Mesenchymal stem cell (in vitro differentiated cells and primary cell): ENCODE data around the gene ST3GAL5.

Experiments
- DNase-seq: peaks from one replicate; pipeline ENCODE4 v3.0.0-alpha.2; 2013
- H2AFZ ChIP-seq: one replicate; pipeline ENCODE4 v1.6.1; 2013; ENCODE audit warnings: low read depth, mild to moderate bottlenecking, control low read depth, inconsistent platforms, low read length, moderate library complexity
- H2AK5ac ChIP-seq: 2 replicates; pipeline ENCODE4 v1.6.1; 2013; ENCODE audit warnings: low read length, moderate library complexity, mild to moderate bottlenecking, inconsistent platforms; ENCODE audit not compliant: severe bottlenecking
- H2BK120ac ChIP-seq: one replicate; pipeline ENCODE4 v1.6.1; 2013; ENCODE audit warnings: low read depth, mild to moderate bottlenecking, inconsistent platforms, low read length, moderate library complexity
- H2BK12ac ChIP-seq, 2 experiments: one replicate each; pipeline ENCODE4 v1.6.1; 2013; ENCODE audit warnings: inconsistent platforms in 2 of 2, low read length in 2 of 2, mild to moderate bottlenecking in 2 of 2, moderate library complexity in 2 of 2, control low read depth in 1 of 2
- H2BK15ac ChIP-seq: one replicate; pipeline ENCODE4 v1.6.1; 2013; ENCODE audit warnings: mild to moderate bottlenecking, low read depth, inconsistent platforms; ENCODE audit not compliant: poor library complexity, severe bottlenecking
- H2BK5ac ChIP-seq: 2 replicates; pipeline ENCODE4 v1.6.1; 2013; ENCODE audit warnings: low read depth, mild to moderate bottlenecking, low read length, control low read depth, inconsistent platforms; ENCODE audit not compliant: poor library complexity, severe bottlenecking
- H3K14ac ChIP-seq, 2 experiments: one replicate each; pipeline ENCODE4 v1.6.1; 2013; ENCODE audit warnings: inconsistent platforms in 2 of 2, low read length in 2 of 2, control low read depth in 1 of 2, mild to moderate bottlenecking in 1 of 2, moderate library complexity in 1 of 2
- H3K18ac ChIP-seq, 2 experiments: one replicate each; pipeline ENCODE4 v1.6.1; 2013; ENCODE audit warnings: inconsistent platforms in 2 of 2, low read length in 2 of 2, control low read depth in 1 of 2, low read depth in 1 of 2, mild to moderate bottlenecking in 1 of 2
- H3K23ac ChIP-seq, 2 experiments: one replicate each; pipeline ENCODE4 v1.6.1; 2013; ENCODE audit warnings: inconsistent platforms in 2 of 2, low read length in 2 of 2, mild to moderate bottlenecking in 2 of 2, moderate library complexity in 2 of 2, control low read depth in 1 of 2
- H3K27ac ChIP-seq: 2 replicates; pipeline ENCODE4 v1.5.1; 2013; ENCODE audit warnings: mild to moderate bottlenecking, moderate library complexity, low read length, control low read depth, inconsistent platforms; ENCODE audit not compliant: poor library complexity, severe bottlenecking
- H3K27me3 ChIP-seq, 2 experiments: 2 replicates each; pipeline versions ENCODE4 v1.6.1 to v1.7.0; 2013; ENCODE audit warnings: low read length in 2 of 2, mild to moderate bottlenecking in 2 of 2, moderate library complexity in 2 of 2, control low read depth in 1 of 2, inconsistent platforms in 1 of 2; ENCODE audit not compliant: control insufficient read depth in 1 of 2, insufficient read depth in 1 of 2
- H3K36me3 ChIP-seq, 2 experiments: 2 replicates each; pipeline versions ENCODE4 v1.6.1 to v1.7.0; 2013; ENCODE audit warnings: low read length in 2 of 2, control low read depth in 1 of 2, inconsistent platforms in 1 of 2, low read depth in 1 of 2, mild to moderate bottlenecking in 1 of 2; ENCODE audit not compliant: insufficient read depth in 2 of 2, control insufficient read depth in 1 of 2
- H3K4ac ChIP-seq, 2 experiments: one replicate each; pipeline ENCODE4 v1.6.1; 2013; ENCODE audit warnings: inconsistent platforms in 2 of 2, low read length in 2 of 2, mild to moderate bottlenecking in 2 of 2, moderate library complexity in 2 of 2, control low read depth in 1 of 2, low read depth in 1 of 2
- H3K4me1 ChIP-seq: 2 replicates; pipeline ENCODE4 v1.6.1; 2013; ENCODE audit warnings: low read depth, low read length, control low read depth; ENCODE audit not compliant: control insufficient read depth, insufficient read depth
- H3K4me2 ChIP-seq: 2 replicates; pipeline ENCODE4 v1.6.1; 2013; ENCODE audit warnings: low read length, mild to moderate bottlenecking, inconsistent platforms; ENCODE audit not compliant: poor library complexity, severe bottlenecking
- H3K4me3 ChIP-seq, 2 experiments: 2 replicates each; pipeline versions ENCODE4 v1.5.1 to v1.7.0; 2013; ENCODE audit warnings: low read length in 2 of 2, mild to moderate bottlenecking in 2 of 2, control low read depth in 1 of 2, low read depth in 1 of 2; ENCODE audit not compliant: insufficient read depth in 1 of 2
- H3K79me1 ChIP-seq: replicated peaks from 2 replicates; pipeline ENCODE4 v1.6.1; 2013; ENCODE audit warnings: mild to moderate bottlenecking, control low read depth, low read length, inconsistent platforms; ENCODE audit not compliant: poor library complexity, severe bottlenecking
- H3K9ac ChIP-seq: 2 replicates; pipeline ENCODE4 v1.7.0; 2013; ENCODE audit warnings: mild to moderate bottlenecking, low read length, moderate library complexity
- H3K9me3 ChIP-seq: 2 replicates; pipeline ENCODE4 v1.7.0; 2013; ENCODE audit warnings: mild to moderate bottlenecking, low read length; ENCODE audit not compliant: control insufficient read depth
- H4K8ac ChIP-seq: one replicate; pipeline ENCODE4 v1.6.1; 2013; ENCODE audit warnings: inconsistent platforms, mild to moderate bottlenecking, low read length, moderate library complexity
- H4K91ac ChIP-seq: one replicate; pipeline ENCODE4 v1.6.1; 2013; ENCODE audit warnings: mild to moderate bottlenecking, low read length, inconsistent platforms
- WGBS: methylation state at CpG from one replicate; pipeline ENCODE4 v1.1.7; 2013; ENCODE audit warnings: mixed read lengths; 5-methylcytosine and 5-hydroxymethylcytosine counted together

Gene ST3GAL5

DNA sequence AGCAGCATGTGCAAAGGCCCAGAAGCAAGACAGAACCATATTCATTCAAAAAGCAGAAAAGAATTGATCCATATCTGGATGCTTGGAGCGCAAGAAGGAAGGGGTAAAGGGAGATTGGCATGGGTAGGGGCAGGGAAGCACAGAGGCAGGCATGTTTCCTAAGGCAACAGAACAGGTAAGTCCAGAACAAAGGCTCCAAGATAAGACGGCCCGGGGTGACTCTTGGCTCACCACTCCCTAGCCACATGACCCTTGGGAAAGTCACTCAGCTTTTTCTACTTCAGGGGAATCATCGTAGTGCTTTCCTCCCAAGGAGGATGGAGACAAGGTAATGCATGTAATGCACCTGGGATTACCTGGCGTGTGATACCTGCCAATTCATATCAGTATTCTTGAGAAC lies 37.7 kb upstream of the ST3GAL5 start:
- H3K9ac ChIP-seq = peak overlapping the region; percentile 23
- no peaks in the 10 kb centered on the region for H3K36me3 ChIP-seq
- WGBS = 79% methylated on average over 5 of the region's 5 CpGs
- no peaks in the 10 kb centered on the region for H3K9me3 ChIP-seq
- H3K27ac ChIP-seq = no peak overlapping the region
- peak overlapping the region in 1 of 2 experiments; percentile 10 for H2BK12ac ChIP-seq
- H4K91ac ChIP-seq = peak overlapping the region; percentile 11
- peak overlapping the region; percentile 24 for H4K8ac ChIP-seq
- no peaks in the 10 kb centered on the region for H3K79me1 ChIP-seq
- peak overlapping the region in 1 of 2 experiments; percentile 50 for H3K18ac ChIP-seq
- H3K4ac ChIP-seq = no peak overlapping the region
- H2BK15ac ChIP-seq = no peak overlapping the region
- no peak overlapping the region for H3K14ac ChIP-seq
- no peak overlapping the region for H3K4me2 ChIP-seq
- H3K27me3 ChIP-seq = no peaks in the 10 kb centered on the region
- H3K23ac ChIP-seq = no peak overlapping the region
- no peak overlapping the region for H3K4me3 ChIP-seq
- DNase-seq = no peak
- H2BK120ac ChIP-seq = no peak overlapping the region
- H2BK5ac ChIP-seq = no peak overlapping the region
- peaks cover 12% of the 10 kb centered on the region for H3K4me1 ChIP-seq
- no peak overlapping the region for H2AFZ ChIP-seq
- H2AK5ac ChIP-seq = no peak overlapping the region

DNA sequence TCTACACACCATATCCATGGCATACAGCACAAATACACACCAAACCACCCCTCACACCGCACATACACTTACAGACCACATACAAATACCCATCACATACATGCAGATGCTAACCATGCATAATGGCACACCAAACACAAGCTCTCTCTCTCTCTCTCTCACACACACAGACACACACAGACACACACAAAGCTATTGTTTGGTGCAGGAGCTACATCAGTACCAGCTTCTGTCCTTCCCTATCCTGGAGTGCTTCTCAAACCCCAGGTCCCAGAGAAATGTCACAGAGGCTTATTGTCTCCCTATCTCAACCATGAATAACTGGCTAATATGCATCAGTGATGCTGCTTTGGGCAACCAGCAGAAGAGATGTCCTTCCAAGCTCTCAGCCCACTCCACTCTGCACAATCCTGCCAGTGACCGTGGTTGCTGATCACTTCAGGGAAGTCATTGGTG lies 36.5 kb upstream of the ST3GAL5 start:
- Histone ChIP-seq H3K14ac (peak overlapping the region in 1 of 2 experiments; percentile 63), H3K4ac (peak overlapping the region; percentile 37 to 77), H3K23ac (no peak overlapping the region), H3K79me1 (no peaks in the 10 kb centered on the region), H3K4me2 (no peak overlapping the region), H3K9me3 (no peaks in the 10 kb centered on the region), H2BK12ac (peak overlapping the region; percentile 19 to 76), H2BK15ac (no peak overlapping the region), H3K4me3 (peak overlapping the region in 1 of 2 experiments; percentile 7), H4K91ac (peak overlapping the region; percentile 87), H3K36me3 (no peaks in the 10 kb centered on the region), H3K27me3 (no peaks in the 10 kb centered on the region), H3K18ac (peak overlapping the region; percentile 72 to 96), H4K8ac (peak overlapping the region; percentile 82), H2AFZ (no peak overlapping the region), H2AK5ac (no peak overlapping the region), H3K27ac (no peak overlapping the region), H3K9ac (peak overlapping the region; percentile 49), H3K4me1 (peaks cover 12% of the 10 kb centered on the region), H2BK5ac (no peak overlapping the region), H2BK120ac (peak overlapping the region; percentile 69)
- 90% methylated on average over 2 of the region's 2 CpGs for WGBS
- DNase-seq = no peak

DNA sequence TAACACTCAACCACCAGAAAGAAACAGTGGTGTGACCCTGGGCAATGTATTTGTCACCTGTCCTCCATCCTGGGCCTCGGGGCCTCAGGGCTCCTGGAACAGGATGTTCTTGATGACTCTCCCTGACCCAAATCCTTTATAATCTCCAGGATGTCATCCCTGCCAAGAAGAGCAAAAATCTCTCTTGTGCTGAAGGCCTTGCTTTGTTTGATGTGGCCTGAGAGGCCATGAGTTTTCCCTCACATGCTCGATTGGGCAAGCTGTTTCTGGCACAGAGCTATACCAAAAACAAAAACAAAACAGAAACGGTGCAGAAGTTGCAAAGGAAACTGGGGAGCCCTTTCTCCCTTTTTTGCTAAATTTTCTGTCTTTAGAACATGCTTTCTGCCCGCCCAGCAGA lies 35.7 kb upstream of the ST3GAL5 start:
- Histone ChIP-seq H2BK12ac (peak overlapping the region in 1 of 2 experiments; percentile 76), H3K4ac (peak overlapping the region in 1 of 2 experiments; percentile 37), H2AFZ (no peak overlapping the region), H3K9me3 (no peaks in the 10 kb centered on the region), H2BK5ac (no peak overlapping the region), H4K8ac (peak overlapping the region; percentile 82), H3K4me3 (peak overlapping the region in 1 of 2 experiments; percentile 7), H3K79me1 (no peaks in the 10 kb centered on the region), H3K18ac (peak overlapping the region in 1 of 2 experiments; percentile 72), H4K91ac (peak overlapping the region; percentile 87), H3K9ac (peak overlapping the region; percentile 49), H3K14ac (no peak overlapping the region), H2BK15ac (no peak overlapping the region), H3K4me1 (peaks cover 12% of the 10 kb centered on the region), H2BK120ac (peak overlapping the region; percentile 69), H2AK5ac (no peak overlapping the region), H3K4me2 (no peak overlapping the region), H3K27ac (no peak overlapping the region), H3K36me3 (no peaks in the 10 kb centered on the region), H3K23ac (no peak overlapping the region), H3K27me3 (no peaks in the 10 kb centered on the region)
- peak; percentile 80 for DNase-seq
- WGBS = 36% methylated on average over 4 of the region's 4 CpGs

DNA sequence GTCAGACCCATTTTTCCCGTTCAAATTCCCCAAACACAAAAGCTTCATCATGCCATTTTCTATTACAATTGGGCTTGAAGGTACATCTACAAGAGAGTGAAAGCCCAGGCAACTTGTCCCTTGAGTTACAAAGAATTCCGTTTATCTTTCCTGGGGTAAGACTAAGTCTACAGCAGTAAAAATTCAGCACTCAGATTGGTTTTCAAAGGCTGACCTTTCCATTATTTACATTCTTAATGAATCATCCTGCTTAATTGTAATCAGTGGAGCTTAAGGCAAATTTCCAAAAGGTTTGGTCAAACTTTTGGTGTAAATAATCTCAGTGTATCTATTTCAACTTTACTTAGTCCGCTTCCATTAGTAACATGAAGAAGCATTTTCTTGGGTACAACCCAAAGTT lies 33.4 kb upstream of the ST3GAL5 start:
- Histone ChIP-seq H3K4ac (peak overlapping the region in 1 of 2 experiments; percentile 94), H4K8ac (peak overlapping the region; percentile 50), H3K4me3 (no peak overlapping the region), H3K9me3 (no peaks in the 10 kb centered on the region), H3K9ac (no peak overlapping the region), H3K27ac (no peak overlapping the region), H2BK120ac (peak overlapping the region; percentile 78), H3K27me3 (no peaks in the 10 kb centered on the region), H3K79me1 (no peaks in the 10 kb centered on the region), H2BK15ac (peak overlapping the region; percentile 75), H2AFZ (no peak overlapping the region), H2AK5ac (peak overlapping the region; percentile 32), H3K18ac (peak overlapping the region; percentile 54 to 69), H2BK5ac (no peak overlapping the region), H3K4me1 (peaks cover 6% of the 10 kb centered on the region), H3K23ac (no peak overlapping the region), H3K4me2 (no peak overlapping the region), H4K91ac (peak overlapping the region; percentile 35), H3K14ac (no peak overlapping the region), H2BK12ac (peak overlapping the region in 1 of 2 experiments; percentile 75), H3K36me3 (no peaks in the 10 kb centered on the region)
- DNase-seq = peak; percentile 70
- WGBS = 30% methylated on average over 2 of the region's 3 CpGs
